Measurements from ENCODE around the gene ANKRD12. TPM values are rescaled to one million over a fixed set of nuclear protein-coding genes. Genes with fewer than 3 reads are reported as not detected.
"Not testable (repeated sequence)": the region's sequence is repeated elsewhere in the genome, so short reads cannot be mapped to it uniquely, and the experiment has no call there.

Gene ANKRD12
- total RNA-seq, 1 donor from 2014 or later: 74.7 TPM

DNA sequence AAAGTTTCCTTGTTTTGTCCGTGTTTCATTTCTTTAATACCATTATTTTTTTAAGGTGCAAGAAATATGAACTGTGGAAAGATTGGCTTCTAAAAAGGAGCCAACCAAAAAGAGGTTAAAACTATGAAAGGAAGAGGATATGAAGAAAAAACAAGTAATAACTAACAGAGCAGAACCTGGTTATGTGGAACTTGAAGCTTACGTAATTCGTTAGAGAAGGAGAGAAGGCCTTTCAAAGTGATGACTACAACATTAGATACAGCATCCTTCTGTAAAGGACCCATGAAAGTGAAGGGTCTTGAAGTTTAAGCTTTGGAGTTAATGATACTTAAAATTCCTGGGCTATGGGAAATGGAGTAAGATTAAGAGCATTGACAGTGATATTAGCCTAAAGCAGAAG lies 84.5 kb downstream of the ANKRD12 start:
- intact Hi-C loops (cut with micrococcal nuclease): no loop called here

DNA sequence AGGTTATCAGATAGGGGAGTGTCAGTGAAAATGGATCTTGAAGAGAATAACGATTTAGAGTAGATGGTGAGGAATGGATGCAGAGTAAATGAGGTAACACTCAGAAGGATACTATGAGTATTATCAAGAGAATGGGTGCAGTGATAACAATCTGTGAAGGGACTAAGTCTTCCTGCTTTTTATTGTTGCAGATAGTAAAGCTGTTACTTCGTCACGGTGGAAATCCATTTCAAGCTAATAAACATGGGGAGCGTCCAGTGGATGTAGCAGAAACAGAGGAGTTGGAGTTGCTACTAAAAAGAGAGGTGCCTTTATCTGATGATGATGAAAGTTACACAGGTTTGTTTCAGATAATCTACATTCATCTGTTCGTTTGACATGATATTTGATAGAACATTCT lies 85.1 kb downstream of the ANKRD12 start:
- intact Hi-C loops (cut with micrococcal nuclease): no loop called here

DNA sequence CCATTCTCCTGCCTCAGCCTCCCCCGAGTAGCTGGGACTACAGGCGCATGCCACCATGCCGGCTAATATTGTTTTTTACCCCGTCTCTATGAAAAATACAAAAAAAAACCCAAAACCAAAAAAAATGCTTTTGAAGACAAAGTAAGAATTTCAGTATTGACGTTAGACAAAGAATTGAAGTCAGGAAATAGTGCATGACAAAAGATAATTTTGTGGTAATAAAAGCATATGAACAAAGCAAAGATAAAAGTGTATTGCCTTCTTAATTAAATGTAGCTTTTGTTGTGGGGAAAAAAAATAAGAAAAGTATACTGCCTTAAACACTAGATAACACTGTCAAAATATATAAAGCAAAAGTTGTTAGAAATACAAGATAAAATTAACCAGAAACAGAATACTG lies 86.8 kb downstream of the ANKRD12 start:
- intact Hi-C loops (cut with micrococcal nuclease): no loop called here

DNA sequence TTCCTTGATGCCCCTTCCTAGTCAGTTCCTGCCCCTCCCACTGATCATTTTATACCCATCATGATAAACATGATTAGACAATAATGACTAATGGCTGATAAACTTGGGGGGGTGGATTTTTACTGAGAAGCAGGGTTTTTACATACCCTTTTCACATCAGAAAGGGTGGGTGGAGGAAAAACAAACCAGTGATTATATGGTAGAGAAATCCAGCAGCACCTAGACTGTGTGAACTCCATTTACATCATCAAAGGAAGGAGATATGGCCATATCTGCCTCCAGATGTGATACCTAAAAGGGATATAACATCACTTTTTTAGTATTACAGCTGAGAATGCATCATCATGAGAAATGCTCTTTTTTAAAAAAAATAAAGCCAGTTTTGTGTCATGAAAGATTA lies 89.9 kb downstream of the ANKRD12 start:
- intact Hi-C loops (cut with micrococcal nuclease): no loop called here

DNA sequence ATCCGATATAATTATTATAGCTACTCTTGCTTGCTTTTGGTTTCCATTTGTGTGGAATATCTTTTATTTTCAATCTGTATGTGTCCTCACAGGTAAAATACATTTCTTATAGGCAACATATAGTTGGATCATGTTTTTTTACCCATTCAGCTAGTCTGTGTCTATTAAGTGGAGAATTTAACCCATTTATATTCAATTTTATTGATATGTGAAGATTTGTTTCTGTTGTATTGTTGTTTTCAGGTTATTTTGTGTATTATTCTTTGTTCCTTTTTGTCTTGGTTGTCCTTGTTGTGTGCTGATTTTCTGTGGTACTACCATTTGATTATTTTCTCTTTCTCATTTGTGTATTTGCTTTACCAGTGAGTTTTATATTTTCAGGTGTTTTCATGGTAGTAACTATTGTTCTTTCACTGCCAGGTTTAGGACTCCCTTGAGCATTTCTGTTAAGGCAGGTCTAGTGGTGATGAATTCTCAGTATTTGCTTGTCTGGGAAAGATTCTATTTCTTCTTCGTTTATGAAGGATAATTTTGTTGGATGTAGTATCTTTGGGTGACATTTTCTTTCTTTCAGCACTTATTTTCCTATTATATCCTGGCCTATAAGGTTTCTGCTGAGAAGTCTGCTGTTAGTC lies 95.4 kb downstream of the ANKRD12 start:
- intact Hi-C loops (cut with micrococcal nuclease): no loop called here

DNA sequence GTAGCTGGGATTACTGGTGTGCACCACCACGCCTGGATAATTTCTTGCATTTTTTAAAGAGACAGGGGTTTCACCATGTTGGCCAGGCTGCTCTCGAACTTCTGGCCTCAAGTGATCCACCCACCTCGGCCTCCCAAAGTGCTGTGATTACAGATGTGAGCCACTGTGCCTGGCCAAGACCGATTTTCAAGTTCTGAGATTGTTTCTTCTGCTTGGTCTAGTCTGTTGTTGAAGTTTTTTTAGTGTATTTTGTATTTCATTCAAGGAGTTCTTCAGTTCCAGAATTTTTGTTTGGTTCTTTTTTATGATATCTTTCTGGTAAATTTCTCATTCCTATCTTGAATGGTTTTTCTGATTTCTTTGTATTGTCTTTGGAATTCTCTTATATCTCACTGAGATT lies 96.4 kb downstream of the ANKRD12 start:
- intact Hi-C loops (cut with micrococcal nuclease): no loop called here

DNA sequence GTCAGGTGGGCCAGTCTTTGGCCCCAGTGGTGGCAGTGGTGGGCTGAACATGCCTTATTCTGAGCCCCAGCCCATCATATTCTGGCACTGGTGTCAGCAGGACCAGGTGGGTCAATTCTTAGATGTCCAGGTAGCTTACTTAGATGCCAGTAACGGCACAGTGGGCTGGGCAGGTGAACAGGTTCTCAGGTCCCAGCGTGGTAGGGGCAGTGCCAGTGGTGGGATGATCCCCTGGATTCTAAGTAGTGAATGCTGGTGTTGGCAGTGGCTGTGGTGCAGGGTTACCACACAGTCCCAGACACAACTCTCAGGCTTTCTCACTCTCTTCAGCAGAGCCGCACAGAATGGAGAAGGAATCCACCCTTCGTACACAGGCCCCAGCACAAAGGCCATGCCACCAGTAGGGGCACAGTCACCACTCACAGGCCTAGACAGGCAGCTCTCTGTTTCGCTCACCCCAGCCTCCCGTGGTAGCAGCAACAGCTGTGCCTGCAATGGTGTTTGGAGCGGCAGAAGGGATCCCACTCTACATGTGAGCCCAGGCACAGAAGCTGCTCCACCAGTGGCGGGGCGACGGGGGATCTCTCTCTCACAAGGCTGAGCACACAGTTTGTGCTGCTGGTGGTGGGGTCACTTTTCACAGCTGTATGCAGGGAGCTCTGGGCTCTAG lies 97.3 kb downstream of the ANKRD12 start:
- intact Hi-C loops (cut with micrococcal nuclease): no loop called here

DNA sequence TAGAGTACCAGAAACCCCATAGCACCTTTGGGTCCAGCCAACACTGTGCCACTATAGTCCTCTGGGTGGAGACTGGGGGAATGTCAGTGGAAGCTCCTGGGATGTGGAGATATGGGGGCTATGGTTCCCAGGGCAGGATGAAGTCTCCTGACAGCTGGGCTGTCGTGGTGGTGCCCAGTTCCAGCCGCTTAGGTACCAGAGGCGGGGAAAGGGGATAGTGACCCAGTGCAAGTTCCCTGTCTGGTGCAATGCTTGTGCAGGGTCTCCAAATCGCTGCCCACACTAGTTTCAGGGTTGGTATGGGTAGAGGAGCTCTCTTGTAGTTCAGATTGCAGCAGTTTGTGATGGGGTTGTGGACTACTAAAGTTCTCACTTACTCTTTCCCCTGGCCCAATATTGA lies 97.9 kb downstream of the ANKRD12 start:
- intact Hi-C loops (cut with micrococcal nuclease): no loop called here

DNA sequence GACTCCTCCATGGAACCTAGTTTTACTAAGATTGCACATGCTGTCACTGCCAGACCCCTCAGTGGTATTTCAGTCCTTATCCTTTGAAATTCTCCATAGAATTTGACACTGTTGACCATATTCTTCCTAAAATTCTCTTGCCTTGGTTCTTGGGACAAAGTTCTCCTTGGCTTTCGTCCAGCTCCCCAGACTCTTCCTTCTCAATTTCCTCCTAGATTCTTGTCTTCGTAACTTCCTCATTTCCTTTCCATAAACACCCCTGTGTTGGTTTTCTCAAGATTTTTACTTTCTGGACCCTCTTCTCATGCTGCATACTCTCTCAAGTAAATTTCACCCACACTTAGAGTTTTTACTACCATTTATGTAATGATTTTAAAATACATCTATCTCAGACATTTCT lies 101.4 kb downstream of the ANKRD12 start:
- intact Hi-C loops (cut with micrococcal nuclease): no loop called here

DNA sequence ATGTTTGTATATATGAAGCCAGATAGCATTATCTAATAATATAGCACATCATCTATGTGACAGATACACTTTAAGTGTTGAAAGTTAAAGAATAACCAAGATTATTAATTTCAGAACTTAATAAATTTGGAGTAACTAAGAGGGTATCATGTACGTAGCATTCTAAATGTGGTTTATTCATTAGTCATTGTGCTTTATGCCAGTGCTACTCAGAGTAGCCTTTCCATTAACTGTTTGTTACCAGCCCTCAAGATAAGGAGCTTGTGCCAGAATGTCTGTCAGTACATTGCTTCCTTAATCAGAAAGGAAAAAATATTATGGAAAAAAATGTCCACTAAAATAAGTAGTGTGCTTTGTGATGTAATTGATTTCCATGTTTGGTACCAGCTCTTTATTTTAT lies 103.1 kb downstream of the ANKRD12 start:
- intact Hi-C loops (cut with micrococcal nuclease): no loop called here

DNA sequence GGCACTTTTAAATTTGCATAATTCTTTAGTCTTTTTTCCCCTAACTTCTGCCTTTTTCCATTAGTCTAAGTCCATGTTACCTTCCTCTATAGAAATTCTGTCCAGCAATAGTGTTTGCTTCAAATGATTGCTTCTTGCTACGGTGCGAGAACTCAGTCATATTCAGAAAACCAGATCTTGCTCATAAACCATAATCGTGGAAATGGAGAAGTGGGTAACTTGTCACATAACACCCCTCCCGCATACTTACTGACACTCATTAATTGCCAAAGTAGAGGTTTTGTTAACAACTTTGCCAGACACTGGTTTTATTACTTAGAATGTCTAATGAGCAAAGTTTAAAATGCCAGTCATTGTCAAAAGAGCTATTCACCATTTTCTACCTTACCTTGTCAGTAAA lies 103.7 kb downstream of the ANKRD12 start:
- intact Hi-C loops (cut with micrococcal nuclease): no loop called here

DNA sequence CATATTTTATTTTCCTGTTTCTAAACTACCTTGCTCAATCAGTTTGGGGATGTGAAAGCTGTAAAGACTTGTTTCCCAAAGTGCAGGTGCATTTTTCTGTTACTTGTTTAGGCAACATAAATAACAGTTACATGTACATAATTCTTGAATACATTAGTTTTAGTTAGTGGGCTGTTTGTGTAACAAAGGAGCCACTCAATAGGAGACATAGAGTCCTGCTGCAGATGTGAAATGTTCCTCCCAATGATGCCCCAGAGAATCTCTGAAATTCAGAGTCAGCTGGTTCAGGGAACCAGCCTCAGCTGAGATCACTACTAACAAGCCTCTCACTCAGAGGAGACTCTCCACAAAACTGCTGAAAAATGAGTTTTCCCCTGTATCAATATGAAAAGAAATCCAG lies 106.4 kb downstream of the ANKRD12 start:
- intact Hi-C loops (cut with micrococcal nuclease): no loop called here

DNA sequence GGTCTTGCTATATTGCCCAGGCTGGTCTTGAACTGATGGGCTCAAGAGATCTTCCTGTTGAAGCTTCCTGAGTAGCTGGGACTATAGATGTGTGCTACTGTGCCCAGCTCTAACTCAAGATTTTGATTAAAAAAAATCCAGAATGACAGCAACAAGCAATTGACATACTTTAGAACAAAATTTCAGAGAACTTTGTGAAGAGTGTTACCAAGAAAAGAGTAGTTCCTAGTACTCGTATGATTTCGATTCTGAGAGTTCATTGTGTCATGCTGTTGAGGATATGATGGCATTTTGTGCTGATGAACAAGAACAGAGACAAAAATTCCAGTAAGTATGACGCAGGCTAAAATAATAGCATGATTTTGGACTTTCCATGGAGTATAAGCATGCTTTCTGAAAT lies 107.8 kb downstream of the ANKRD12 start:
- intact Hi-C loops (cut with micrococcal nuclease): no loop called here

DNA sequence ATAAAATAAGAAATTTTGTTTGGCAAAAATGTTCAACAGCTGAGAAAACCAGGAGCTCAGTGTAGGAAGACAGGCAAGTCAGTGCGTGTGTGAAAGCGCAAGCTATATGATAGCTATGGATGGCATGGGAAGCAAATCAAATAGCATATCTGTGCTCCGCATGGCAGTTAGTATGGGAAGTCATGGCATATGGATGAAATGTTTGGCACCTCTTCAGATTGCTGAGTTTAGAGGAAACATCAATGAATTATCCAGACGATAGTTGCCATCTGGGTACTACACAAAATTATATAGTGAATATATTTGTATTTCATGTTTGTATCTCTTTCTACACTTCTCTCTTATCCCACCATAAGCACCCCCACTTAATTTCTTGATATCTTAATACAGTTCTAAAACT lies 112.1 kb downstream of the ANKRD12 start:
- intact Hi-C loops (cut with micrococcal nuclease): no loop called here

DNA sequence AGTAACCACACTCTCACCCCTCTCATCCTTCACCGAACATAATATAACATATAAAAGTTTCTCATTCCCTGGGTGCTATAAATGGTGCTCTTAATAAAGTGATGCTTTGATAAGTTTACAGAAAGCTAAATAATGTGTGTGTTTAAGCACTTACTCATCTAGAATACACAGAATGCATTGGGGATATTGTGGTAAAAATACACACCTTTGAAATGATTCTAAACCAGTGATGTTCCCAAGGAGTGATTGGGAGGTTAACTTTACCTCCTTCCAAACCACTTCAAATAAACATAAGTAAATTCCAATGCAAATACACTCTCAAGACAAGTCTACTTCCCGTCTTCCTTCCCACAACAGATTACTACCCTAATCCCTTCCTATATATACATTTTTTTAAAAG lies 112.7 kb downstream of the ANKRD12 start:
- intact Hi-C loops (cut with micrococcal nuclease): no loop called here

DNA sequence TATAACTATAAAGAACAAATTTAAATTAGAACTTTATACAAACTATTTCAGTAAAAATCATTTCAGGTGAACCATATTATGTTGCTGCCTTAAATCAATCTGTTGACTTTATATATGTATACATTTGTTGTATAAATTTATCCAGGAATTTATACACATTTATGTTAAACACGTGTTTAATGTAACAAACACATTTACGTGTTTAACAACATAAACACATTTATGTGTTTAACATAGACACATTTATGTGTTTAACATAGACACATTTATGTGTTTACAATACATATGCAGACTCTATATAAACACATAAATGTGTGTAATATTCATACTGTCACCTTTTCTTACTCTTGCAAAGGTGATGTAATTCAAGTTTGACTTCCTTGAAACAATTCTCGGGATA lies 122.6 kb downstream of the ANKRD12 start:
- intact Hi-C loops (cut with micrococcal nuclease): no loop called here

DNA sequence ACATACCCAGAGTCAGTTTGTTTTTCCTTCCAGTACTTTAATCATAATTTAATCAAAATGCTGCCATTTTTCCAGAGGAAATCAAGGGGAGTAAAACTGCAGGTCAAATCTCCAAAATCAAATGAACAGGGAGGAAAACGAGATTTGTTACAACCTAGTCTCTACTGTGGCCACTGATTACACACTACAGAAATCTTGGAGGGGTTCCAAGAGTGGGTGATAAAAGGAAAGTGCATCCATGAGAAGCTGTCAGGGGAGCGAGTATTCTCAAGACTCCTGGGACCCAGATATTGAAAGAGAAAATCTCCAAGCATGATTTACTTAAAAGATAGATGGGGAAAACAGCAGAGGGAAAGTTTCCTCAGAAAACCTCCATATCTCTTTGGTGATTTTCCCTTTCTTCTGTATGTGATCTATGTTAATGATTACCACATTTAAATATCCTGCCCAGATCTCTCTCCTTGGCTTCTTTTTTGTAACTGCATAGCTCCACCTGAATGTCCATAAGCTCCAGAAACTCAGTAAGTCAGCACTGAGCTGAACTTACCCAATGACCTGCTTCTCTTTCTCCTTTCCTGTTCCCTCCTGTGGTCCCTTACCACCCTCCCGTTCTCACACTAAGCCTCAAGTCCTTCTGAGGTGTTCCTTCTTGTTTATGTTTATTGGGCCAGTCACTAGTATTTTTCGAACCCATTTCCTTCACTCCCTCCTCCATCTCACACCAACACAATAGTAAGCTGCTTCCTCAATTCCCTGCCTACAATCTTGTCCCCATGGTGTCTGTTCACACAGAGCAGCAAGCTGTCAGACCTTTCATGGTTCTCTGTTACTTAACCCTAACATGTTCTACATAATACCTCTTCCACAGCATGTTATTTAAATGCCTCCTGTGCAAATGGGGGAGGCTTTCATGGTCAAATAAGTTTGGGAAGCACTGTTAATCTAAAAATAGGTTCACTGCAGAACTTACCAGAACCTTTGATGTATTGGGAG lies 124.1 kb downstream of the ANKRD12 start:
- intact Hi-C loops (cut with micrococcal nuclease): no loop called here

DNA sequence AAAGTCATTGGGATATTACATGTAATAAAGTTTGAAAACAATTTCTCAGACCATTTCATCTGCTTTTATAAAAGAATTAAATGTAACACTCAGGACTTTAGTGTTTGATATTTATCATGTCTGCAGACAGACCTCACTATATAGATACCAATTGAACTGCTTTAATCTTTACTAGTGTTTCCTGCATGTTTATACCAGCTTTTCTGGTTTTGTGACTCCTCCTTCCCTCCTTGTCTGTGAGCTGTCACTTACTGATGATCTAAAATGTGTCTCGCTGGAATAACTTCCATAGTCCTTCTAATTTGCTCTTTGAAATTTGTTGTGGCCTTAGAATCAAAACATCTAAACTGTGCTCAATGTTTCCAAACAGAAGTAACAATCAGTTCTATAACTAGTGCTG lies 126.7 kb downstream of the ANKRD12 start:
- intact Hi-C loops (cut with micrococcal nuclease): no loop called here

DNA sequence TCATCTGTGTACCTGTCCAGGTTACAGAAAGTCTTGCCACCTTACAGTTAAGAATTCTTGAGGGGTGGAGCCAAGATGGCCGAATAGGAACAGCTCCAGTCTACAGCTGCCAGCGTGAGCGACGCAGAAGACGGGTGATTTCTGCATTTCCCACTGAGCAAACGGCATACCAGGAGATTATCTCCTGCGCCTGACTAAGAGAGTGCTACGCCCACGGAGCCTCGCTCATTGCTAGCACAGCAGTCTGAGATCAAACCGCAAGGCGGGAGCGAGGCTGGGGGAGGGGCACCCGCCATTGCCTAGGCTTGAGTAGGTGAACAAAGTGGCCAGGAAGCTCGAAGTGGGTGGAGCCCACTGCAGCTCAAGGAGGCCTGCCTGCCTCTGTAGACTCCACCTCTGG lies 128.2 kb downstream of the ANKRD12 start:
- intact Hi-C loops (cut with micrococcal nuclease): not testable (repeated sequence)

DNA sequence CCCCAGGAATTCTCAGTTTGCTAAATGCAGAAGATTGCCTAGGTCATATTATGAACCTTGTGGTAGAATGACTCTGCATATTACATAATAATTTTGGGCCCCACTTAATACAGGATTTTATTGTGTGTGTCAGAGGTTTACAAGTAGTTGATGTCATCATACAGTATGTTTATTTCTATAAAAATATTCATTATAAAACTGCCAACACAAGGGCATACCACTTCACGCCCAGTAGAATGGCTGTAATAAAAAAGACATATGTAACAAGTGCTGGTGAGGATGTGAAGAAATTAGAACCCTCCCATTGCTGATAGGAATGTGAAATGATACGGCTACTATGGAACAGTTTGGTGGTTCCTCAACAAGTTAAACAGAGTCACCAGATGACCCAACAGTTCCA lies 136.6 kb downstream of the ANKRD12 start:
- intact Hi-C loops (cut with micrococcal nuclease): no loop called here

DNA sequence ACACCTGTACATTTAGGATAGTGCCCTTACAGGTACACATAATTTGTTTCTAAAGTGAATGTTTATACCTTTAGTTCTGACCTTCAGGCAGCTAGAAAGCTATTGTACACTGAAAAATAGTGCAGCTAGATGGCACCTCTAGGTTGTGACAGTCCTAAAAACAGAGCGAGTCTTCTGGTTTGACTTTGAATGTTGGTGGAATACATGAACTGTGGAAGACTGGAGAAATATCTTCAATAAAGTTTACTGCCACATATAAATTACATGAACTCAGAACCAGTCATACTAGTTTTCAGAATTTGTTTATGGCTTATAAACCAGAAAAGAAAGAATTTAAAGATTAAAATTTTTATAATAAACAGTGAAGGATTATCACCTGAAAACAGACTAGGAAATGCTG lies 139.3 kb downstream of the ANKRD12 start:
- intact Hi-C loops (cut with micrococcal nuclease): no loop called here

DNA sequence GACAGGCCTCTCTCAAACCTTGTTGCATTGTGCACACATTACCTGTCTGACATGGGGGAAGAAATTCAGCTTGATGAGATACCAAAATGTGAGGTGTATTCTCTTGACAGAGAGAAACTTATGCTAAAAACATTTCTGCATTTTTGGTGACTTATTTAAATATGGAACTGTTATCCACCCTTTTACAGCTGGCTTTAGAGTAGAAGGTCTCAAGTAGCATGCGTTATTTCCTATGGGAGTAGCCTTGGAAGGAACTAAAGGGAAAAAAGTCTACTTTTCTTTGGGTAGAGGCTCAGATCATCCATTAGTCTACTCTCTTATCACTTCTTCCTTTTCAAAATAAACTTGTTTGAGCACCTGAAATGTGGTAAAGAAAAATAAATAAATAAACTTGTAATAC lies 141.4 kb downstream of the ANKRD12 start:
- intact Hi-C loops (cut with micrococcal nuclease): no loop called here

Measured in T-helper 2 cell treated with Interferon-gamma antibody and Interleukin-4, amounts not matched to agents 100 ng/mL and 5 ng/mL, for 36 hours (primary cell).